ENCODE results near the gene INTU. TPM values are rescaled to one million over a fixed set of nuclear protein-coding genes. Genes with fewer than 3 reads are reported as not detected.

Gene INTU
- total and polyA plus RNA-seq, 9 of the 15 experiments (the other 6 are each of a cell fraction or from before 2014, with no cell fraction given): 1.5 to 8.9 (median 3.9) TPM

GRCh38 chr4:127622621-127622920, 10.2 kb upstream of the INTU start:
- intact Hi-C loops (cut with micrococcal nuclease) (no loop called here), in situ Hi-C loops (cut with MboI) (no loop called here)
- no peaks in the 10 kb centered on the region for H3K4me1 ChIP-seq (replicated peaks in 1 of 2; ENCODE audit: control insufficient read depth in 2 of 2, insufficient read depth in 2 of 2, low read length in 2 of 2)
- no peak overlapping the region for H3K9ac ChIP-seq (ENCODE audit: insufficient read depth in 1 of 2, low read depth in 2 of 2, low read length in 2 of 2)
- WGBS (ENCODE audit: insufficient coverage, low coverage, missing lambda C conversion rate): 50% methylated on average over 12 of the region's 12 CpGs
- no peak overlapping the region for H3K4me2 ChIP-seq (ENCODE audit: insufficient read depth, low read length)
- H3K4me3 ChIP-seq: no peak overlapping the region
- no peaks in the 10 kb centered on the region for H4K20me1 ChIP-seq (replicated peaks; ENCODE audit: control insufficient read depth, insufficient read depth, low read length)
- FAIRE-seq: no peak
- H3K9me1 ChIP-seq (ENCODE audit: control insufficient read depth, insufficient read depth, low read length): no peaks in the 10 kb centered on the region
- no peaks in the 10 kb centered on the region for H3K79me2 ChIP-seq (ENCODE audit: control insufficient read depth, insufficient read depth, low read length)
- H2AFZ ChIP-seq (ENCODE audit: low read depth, low read length): no peak overlapping the region
- ChIA-PET POLR2A (no interaction called here), CTCF (ENCODE audit: low intra/inter-chr PET ratio) (no interaction called here)
- no peak overlapping the region for H3K27ac ChIP-seq (ENCODE audit: extremely low read depth, low read depth, low read length)
- TF ChIP-seq XRCC5 (IDR thresholded peaks at IDR 0.05; ENCODE audit: low read depth, low read length) (no peak), ZNF507 (tag; conservative IDR thresholded peaks at IDR 0.05) (no peak), RFX5 (IDR thresholded peaks at IDR 0.05; ENCODE audit: low read depth, low read length) (no peak), HNRNPL (IDR thresholded peaks at IDR 0.05; ENCODE audit: low read depth, low read length) (no peak), NFE2L1 (tag; IDR thresholded peaks at IDR 0.05; ENCODE audit: borderline replicate concordance, low read depth) (no peak), CREB1 (IDR thresholded peaks at IDR 0.05) (no peak), CREB1 (CRISPR knock-in tag; IDR thresholded peaks at IDR 0.05) (no peak), ILK (tag; IDR thresholded peaks at IDR 0.05; ENCODE audit: borderline replicate concordance, low read depth) (no peak), CTCF (IDR thresholded peaks at IDR 0.05 in 2 of 3, conservative IDR thresholded peaks at IDR 0.05 in 1 of 3; ENCODE audit: insufficient read depth in 2 of 3, low read depth in 1 of 3, low read length in 3 of 3) (no peak), ZBTB33 (CRISPR knock-in tag; IDR thresholded peaks at IDR 0.05) (no peak), BRCA1 (IDR thresholded peaks at IDR 0.05) (no peak), BRCA1 (CRISPR knock-in tag; IDR thresholded peaks at IDR 0.05) (no peak), GTF2E2 (tag; IDR thresholded peaks at IDR 0.05) (no peak), EWSR1 (IDR thresholded peaks at IDR 0.05; ENCODE audit: borderline replicate concordance, low read depth, partially characterized antibody) (no peak), TRIM28 (IDR thresholded peaks at IDR 0.05) (no peak)
- no peaks in the 10 kb centered on the region for H3K9me3 ChIP-seq (replicated peaks; ENCODE audit: control insufficient read depth, insufficient read depth, low read depth, low read length)
- DNase-seq (ENCODE audit: extremely low read depth in 1 of 4, low spot score in 3 of 4): no peak
- ATAC-seq: no peak
- H3K27me3 ChIP-seq (ENCODE audit: control insufficient read depth in 2 of 2, insufficient read depth in 2 of 2, low read length in 2 of 2): no peaks in the 10 kb centered on the region
- H3K36me3 ChIP-seq (ENCODE audit: control insufficient read depth, insufficient read depth, low read length): no peaks in the 10 kb centered on the region
- no TSS peak for BruUV-seq (replicated peaks)
